ENCODE measurements around the gene SEMA6B.

DNA sequence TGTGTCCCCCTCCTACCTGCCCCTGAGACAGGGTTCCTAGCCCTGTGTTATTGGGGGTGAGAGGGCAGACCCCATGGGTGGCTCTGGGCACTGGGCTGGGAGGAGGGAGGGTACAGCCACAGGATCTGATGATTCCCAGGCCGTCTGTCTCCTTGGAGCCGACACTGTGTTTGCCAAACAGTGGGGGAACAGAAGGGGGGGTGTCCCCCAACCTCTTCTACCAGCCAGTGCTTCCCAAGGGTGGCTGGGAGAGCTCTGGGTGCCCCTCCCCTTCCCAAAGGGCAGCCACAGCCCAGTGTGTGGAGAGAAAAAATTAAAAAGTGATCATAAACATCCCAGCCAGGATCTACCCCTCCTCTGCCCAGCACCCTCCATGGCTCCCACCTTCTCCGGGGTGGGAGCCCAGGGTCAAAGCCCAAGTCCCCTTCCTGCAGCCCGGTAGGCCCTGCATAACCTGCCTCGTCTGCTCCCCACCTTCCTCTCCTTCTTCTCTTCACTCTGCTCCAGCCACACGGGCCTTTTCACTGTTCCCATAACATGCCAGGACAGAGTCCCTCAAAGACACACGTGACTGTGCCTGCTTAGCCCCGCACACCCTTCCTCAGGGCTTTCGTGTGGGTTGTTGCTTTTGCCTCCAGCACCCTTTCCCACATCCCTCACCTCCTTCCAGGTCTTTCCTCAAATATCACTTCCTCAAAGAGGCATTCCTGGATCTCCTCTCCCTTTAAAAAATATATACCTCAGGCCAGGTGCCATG, 39.8 kb downstream of the SEMA6B start:
- TF ChIP-seq, protein P1, sequence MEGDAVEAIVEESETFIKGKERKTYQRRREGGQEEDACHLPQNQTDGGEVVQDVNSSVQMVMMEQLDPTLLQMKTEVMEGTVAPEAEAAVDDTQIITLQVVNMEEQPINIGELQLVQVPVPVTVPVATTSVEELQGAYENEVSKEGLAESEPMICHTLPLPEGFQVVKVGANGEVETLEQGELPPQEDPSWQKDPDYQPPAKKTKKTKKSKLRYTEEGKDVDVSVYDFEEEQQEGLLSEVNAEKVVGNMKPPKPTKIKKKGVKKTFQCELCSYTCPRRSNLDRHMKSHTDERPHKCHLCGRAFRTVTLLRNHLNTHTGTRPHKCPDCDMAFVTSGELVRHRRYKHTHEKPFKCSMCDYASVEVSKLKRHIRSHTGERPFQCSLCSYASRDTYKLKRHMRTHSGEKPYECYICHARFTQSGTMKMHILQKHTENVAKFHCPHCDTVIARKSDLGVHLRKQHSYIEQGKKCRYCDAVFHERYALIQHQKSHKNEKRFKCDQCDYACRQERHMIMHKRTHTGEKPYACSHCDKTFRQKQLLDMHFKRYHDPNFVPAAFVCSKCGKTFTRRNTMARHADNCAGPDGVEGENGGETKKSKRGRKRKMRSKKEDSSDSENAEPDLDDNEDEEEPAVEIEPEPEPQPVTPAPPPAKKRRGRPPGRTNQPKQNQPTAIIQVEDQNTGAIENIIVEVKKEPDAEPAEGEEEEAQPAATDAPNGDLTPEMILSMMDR (IDR thresholded peaks at IDR 0.05), result no peak
- no peak for TF ChIP-seq POLR2AphosphoS5 (IDR thresholded peaks at IDR 0.05; ENCODE audit: low read depth, low read length)

All from Panc1 (cell line).